Lower lobe of right lung (tissue), 2 donors: ENCODE results near the gene DVL1. TPM values are rescaled to one million over a fixed set of nuclear protein-coding genes. Genes with fewer than 3 reads are reported as not detected.

Source experiments
- ATAC-seq, 2 donors: fragments of 200-7000 bp; cut with Tn5 transposase; one replicate each; pipeline ENCODE4 v1.9.1; 2020 to 2022; ENCODE audit warnings: mild to moderate bottlenecking in 2 of 2, moderate library complexity in 2 of 2
- DNase-seq: peaks from one replicate; pipeline ENCODE4 v3.0.0-alpha.2; 2020
- H3K27ac ChIP-seq: fragments of 200-600 bp; one replicate; pipeline ENCODE4 v1.8.0; 2022
- H3K27me3 ChIP-seq: fragments of 200-600 bp; one replicate; pipeline ENCODE4 v1.8.0; 2022; ENCODE audit warnings: low read depth
- H3K36me3 ChIP-seq: fragments of 200-600 bp; one replicate; pipeline ENCODE4 v1.8.0; 2022; ENCODE audit warnings: mild to moderate bottlenecking
- H3K4me1 ChIP-seq: fragments of 200-600 bp; one replicate; pipeline ENCODE4 v1.8.0; 2022
- H3K4me3 ChIP-seq: fragments of 200-600 bp; one replicate; pipeline ENCODE4 v1.8.0; 2022; ENCODE audit warnings: mild to moderate bottlenecking
- H3K9me3 ChIP-seq: fragments of 200-600 bp; one replicate; pipeline ENCODE4 v1.8.0; 2022
- CTCF ChIP-seq: fragments of 200-600 bp; IDR thresholded peaks from one replicate; pipeline ENCODE4 v1.8.0; 2022; ENCODE audit warnings: antibody characterized with exemption, mild to moderate bottlenecking
- intact Hi-C: fragments of 100-400 bp; cut with DNase I; formaldehyde crosslinking; loops from one replicate; pipeline ENCODE4 v1.11.0; 2022
- total RNA-seq: library from RNA; stranded (reverse); fragmentation: NEBNext Ultra II Directional; extraction: Animal tissue kit (Norgen Biotek cat#: 25700); gene quantifications from one replicate; pipeline ENCODE4 v1.2.1, GENCODE V29; 2021
- donor health status: DM: no; HTN: yes; CAD: no; lungs with severe emphysema.

The DVL1 gene
- total RNA-seq, 1 donor from 2014 or later = 60.4 TPM

GRCh38 chr1:1302951-1303509 is 46.2 kb downstream of the DVL1 start:
- Histone ChIP-seq H3K36me3 (peaks cover 7% of the 10 kb centered on the region), H3K4me3 (no peak overlapping the region), H3K27ac (no peak overlapping the region), H3K27me3 (no peaks in the 10 kb centered on the region), H3K9me3 (no peaks in the 10 kb centered on the region), H3K4me1 (peaks cover 34% of the 10 kb centered on the region)
- ATAC-seq (no peak), DNase-seq (no peak)
- intact Hi-C loops = no loop called here
- no peak for TF ChIP-seq CTCF

GRCh38 chr1:1302006-1302430 is 47.2 kb downstream of the DVL1 start:
- no peak for ATAC-seq
- DNase-seq = no peak
- peak; percentile 39 for TF ChIP-seq CTCF
- no peaks in the 10 kb centered on the region for H3K9me3 ChIP-seq
- H3K36me3 ChIP-seq = peaks cover 7% of the 10 kb centered on the region
- H3K27ac ChIP-seq = no peak overlapping the region
- no peaks in the 10 kb centered on the region for H3K27me3 ChIP-seq
- H3K4me3 ChIP-seq = no peak overlapping the region
- peaks cover 33% of the 10 kb centered on the region for H3K4me1 ChIP-seq
- intact Hi-C loops = no loop called here

- no peak overlapping the region for H3K4me3 ChIP-seq
- H3K27me3 ChIP-seq = no peaks in the 10 kb centered on the region
- intact Hi-C loops = no loop called here
- DNase-seq = no peak
- H3K9me3 ChIP-seq = no peaks in the 10 kb centered on the region
- peaks cover 16% of the 10 kb centered on the region for H3K4me1 ChIP-seq
- H3K27ac ChIP-seq = no peak overlapping the region
- peaks cover 15% of the 10 kb centered on the region for H3K36me3 ChIP-seq
- no peak for ATAC-seq
- no peak for TF ChIP-seq CTCF
Measured at GRCh38 chr1:1300352-1300739, 48.9 kb downstream of the DVL1 start.

DNA sequence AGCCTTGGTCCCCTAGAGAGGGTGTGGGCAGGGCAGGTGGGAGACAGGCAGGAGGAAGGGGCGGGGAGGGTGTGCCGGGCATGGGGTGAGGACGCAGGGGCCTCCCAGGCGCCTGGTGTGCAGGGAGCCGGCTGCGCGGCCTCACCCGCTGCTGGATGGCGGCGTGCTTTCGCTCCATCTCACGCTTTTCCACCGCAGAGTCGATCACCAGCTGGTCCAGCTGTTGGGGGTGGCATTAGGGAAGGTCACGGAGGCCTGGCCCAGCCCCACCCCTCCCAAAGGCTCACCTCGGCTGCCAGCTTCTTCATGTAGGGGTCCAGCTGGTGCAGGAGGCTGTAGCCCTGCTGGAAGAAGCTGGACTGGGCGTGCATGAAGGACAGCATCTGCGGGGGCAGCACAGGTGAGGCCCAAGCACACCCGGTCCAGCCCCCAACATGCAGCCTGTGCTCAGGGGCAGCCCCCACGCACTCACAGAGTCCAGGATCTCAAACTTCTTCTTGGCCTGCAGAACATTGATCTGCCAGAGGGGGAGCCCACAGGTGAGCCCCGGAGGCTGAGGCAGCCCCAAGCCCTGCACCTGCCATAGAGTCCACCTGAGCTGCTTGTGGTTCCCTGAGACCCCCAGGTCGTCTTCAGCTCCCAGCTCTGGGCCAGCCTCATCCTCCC is 49.4 kb downstream of the DVL1 start:
- Histone ChIP-seq H3K4me3 (no peak overlapping the region), H3K4me1 (peaks cover 11% of the 10 kb centered on the region), H3K27ac (no peak overlapping the region), H3K36me3 (peaks cover 20% of the 10 kb centered on the region), H3K9me3 (no peaks in the 10 kb centered on the region), H3K27me3 (no peaks in the 10 kb centered on the region)
- ATAC-seq (no peak), DNase-seq (no peak)
- TF ChIP-seq CTCF = no peak
- intact Hi-C loops = no loop called here

- intact Hi-C loops = no loop called here
- H3K36me3 ChIP-seq = peaks cover 21% of the 10 kb centered on the region
- H3K4me3 ChIP-seq = no peak overlapping the region
- no peak overlapping the region for H3K27ac ChIP-seq
- no peak for DNase-seq
- H3K9me3 ChIP-seq = no peaks in the 10 kb centered on the region
- H3K4me1 ChIP-seq = peaks cover 3% of the 10 kb centered on the region
- TF ChIP-seq CTCF = no peak
- H3K27me3 ChIP-seq = no peaks in the 10 kb centered on the region
- no peak for ATAC-seq
Measured at GRCh38 chr1:1298861-1299685, 50.1 kb downstream of the DVL1 start.
